H1 (cell line): ENCODE measurements around the gene LYSMD3. TPM values are rescaled to one million over a fixed set of nuclear protein-coding genes. Genes with fewer than 3 reads are reported as not detected.

Experiments
- BACH1 ChIP-seq: IDR thresholded peaks from 2 replicates; pipeline ENCODE4 v1.6.1; 2012; ENCODE audit warnings: low read length, improper control_type of control experiment
- EP300 ChIP-seq, 2 experiments: IDR thresholded peaks; 1 replicate in 1 of 2; 2 replicates in 1 of 2; pipeline ENCODE4 v1.6.1; 2011 to 2012; ENCODE audit warnings: low read depth in 2 of 2, low read length in 2 of 2, mild to moderate bottlenecking in 2 of 2, borderline replicate concordance in 1 of 2, inconsistent platforms in 1 of 2, moderate library complexity in 1 of 2
- JUND ChIP-seq: IDR thresholded peaks from 2 replicates; pipeline ENCODE4 v1.6.1; 2011; ENCODE audit warnings: mild to moderate bottlenecking, improper control_type of control experiment, low read length
- KDM1A ChIP-seq: fragments of 200-600, 300-600 bp; sonication (generic); IDR thresholded peaks from 2 replicates; pipeline ENCODE4 v1.7.1; 2016; ENCODE audit warnings: mild to moderate bottlenecking, low read length, borderline replicate concordance
- MAFK ChIP-seq: IDR thresholded peaks from 2 replicates; pipeline ENCODE4 v1.6.1; 2012; ENCODE audit warnings: low read depth, mild to moderate bottlenecking, improper control_type of control experiment, low read length
- RAD21 ChIP-seq, 2 experiments: IDR thresholded peaks in 1 of 2; conservative IDR thresholded peaks in 1 of 2; 2 replicates each; pipeline ENCODE4 v1.6.1; 2011; ENCODE audit warnings: low read depth in 2 of 2, low read length in 2 of 2, improper control_type of control experiment in 1 of 2, inconsistent platforms in 1 of 2, mild to moderate bottlenecking in 1 of 2, moderate library complexity in 1 of 2
- RXRA ChIP-seq: IDR thresholded peaks from 2 replicates; pipeline ENCODE4 v1.6.1; 2011; ENCODE audit warnings: low read depth, mild to moderate bottlenecking, low read length, moderate library complexity; ENCODE audit not compliant: insufficient read depth
- SP2 ChIP-seq: IDR thresholded peaks from 2 replicates; pipeline ENCODE4 v1.6.1; 2012; ENCODE audit warnings: mild to moderate bottlenecking, low read length, inconsistent platforms
- YY1 ChIP-seq: IDR thresholded peaks from 2 replicates; pipeline ENCODE4 v1.6.1; 2011; ENCODE audit warnings: low read depth, mild to moderate bottlenecking, low read length
- polyA plus RNA-seq, 7 experiments: library from polyadenylated mRNA; depleted of rRNA in 3 of 7; stranded (reverse) in 5 of 7; unstranded in 2 of 7; fragments of >200 nt in 5 of 7; fragments of 200-250 nt in 2 of 7; gene quantifications; 1 replicate in 5 of 7; 2 replicates in 1 of 7; 4 replicates in 1 of 7; pipeline versions ENCODE4 v1.2.1 to v1.2.3, GENCODE V29; 2011 to 2013; ENCODE audit warnings: missing spikeins in 2 of 7, mixed read lengths in 2 of 7
- total RNA-seq: library from RNA; stranded (reverse); fragmentation: NEBNext Ultra II Directional; extraction: Animal tissue kit (Norgen Biotek cat#: 25700); gene quantifications from 2 replicates; pipeline ENCODE4 v1.2.1, GENCODE V29; 2021
- TF ChIP-seq, protein P1 (sequence below): fragments of 300-600 bp; sonication (generic); IDR thresholded peaks from 2 replicates; pipeline ENCODE4 v1.7.1; 2012; ENCODE audit warnings: low read length, moderate library complexity, mild to moderate bottlenecking, inconsistent platforms; ENCODE audit not compliant: insufficient replicate concordance

LYSMD3 gene
- total and polyA plus RNA-seq, 2 of the 8 experiments (the other 6 are each of a cell fraction or from before 2014, with no cell fraction given), result 3.7 to 14.9 TPM

DNA sequence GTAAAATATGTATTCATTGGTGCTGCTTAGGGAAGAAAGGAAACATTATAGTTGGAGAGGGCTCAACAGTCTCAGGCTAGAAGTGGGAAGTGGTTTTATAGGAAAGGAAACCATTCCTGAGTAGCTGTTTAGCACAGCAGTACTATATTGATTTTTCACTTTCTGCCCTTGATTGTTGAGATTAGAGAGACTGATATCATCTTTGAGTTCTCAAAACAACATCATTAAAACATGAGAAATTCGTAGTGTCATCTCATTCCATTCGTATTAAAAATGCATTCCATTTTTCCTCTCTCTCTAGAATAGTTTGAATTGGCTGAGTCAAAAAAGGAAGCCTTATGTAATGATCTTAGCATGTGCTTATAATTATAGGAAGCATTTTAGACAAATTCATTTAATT, 40.6 kb downstream of the LYSMD3 start (continued):
- TF ChIP-seq, protein P1, sequence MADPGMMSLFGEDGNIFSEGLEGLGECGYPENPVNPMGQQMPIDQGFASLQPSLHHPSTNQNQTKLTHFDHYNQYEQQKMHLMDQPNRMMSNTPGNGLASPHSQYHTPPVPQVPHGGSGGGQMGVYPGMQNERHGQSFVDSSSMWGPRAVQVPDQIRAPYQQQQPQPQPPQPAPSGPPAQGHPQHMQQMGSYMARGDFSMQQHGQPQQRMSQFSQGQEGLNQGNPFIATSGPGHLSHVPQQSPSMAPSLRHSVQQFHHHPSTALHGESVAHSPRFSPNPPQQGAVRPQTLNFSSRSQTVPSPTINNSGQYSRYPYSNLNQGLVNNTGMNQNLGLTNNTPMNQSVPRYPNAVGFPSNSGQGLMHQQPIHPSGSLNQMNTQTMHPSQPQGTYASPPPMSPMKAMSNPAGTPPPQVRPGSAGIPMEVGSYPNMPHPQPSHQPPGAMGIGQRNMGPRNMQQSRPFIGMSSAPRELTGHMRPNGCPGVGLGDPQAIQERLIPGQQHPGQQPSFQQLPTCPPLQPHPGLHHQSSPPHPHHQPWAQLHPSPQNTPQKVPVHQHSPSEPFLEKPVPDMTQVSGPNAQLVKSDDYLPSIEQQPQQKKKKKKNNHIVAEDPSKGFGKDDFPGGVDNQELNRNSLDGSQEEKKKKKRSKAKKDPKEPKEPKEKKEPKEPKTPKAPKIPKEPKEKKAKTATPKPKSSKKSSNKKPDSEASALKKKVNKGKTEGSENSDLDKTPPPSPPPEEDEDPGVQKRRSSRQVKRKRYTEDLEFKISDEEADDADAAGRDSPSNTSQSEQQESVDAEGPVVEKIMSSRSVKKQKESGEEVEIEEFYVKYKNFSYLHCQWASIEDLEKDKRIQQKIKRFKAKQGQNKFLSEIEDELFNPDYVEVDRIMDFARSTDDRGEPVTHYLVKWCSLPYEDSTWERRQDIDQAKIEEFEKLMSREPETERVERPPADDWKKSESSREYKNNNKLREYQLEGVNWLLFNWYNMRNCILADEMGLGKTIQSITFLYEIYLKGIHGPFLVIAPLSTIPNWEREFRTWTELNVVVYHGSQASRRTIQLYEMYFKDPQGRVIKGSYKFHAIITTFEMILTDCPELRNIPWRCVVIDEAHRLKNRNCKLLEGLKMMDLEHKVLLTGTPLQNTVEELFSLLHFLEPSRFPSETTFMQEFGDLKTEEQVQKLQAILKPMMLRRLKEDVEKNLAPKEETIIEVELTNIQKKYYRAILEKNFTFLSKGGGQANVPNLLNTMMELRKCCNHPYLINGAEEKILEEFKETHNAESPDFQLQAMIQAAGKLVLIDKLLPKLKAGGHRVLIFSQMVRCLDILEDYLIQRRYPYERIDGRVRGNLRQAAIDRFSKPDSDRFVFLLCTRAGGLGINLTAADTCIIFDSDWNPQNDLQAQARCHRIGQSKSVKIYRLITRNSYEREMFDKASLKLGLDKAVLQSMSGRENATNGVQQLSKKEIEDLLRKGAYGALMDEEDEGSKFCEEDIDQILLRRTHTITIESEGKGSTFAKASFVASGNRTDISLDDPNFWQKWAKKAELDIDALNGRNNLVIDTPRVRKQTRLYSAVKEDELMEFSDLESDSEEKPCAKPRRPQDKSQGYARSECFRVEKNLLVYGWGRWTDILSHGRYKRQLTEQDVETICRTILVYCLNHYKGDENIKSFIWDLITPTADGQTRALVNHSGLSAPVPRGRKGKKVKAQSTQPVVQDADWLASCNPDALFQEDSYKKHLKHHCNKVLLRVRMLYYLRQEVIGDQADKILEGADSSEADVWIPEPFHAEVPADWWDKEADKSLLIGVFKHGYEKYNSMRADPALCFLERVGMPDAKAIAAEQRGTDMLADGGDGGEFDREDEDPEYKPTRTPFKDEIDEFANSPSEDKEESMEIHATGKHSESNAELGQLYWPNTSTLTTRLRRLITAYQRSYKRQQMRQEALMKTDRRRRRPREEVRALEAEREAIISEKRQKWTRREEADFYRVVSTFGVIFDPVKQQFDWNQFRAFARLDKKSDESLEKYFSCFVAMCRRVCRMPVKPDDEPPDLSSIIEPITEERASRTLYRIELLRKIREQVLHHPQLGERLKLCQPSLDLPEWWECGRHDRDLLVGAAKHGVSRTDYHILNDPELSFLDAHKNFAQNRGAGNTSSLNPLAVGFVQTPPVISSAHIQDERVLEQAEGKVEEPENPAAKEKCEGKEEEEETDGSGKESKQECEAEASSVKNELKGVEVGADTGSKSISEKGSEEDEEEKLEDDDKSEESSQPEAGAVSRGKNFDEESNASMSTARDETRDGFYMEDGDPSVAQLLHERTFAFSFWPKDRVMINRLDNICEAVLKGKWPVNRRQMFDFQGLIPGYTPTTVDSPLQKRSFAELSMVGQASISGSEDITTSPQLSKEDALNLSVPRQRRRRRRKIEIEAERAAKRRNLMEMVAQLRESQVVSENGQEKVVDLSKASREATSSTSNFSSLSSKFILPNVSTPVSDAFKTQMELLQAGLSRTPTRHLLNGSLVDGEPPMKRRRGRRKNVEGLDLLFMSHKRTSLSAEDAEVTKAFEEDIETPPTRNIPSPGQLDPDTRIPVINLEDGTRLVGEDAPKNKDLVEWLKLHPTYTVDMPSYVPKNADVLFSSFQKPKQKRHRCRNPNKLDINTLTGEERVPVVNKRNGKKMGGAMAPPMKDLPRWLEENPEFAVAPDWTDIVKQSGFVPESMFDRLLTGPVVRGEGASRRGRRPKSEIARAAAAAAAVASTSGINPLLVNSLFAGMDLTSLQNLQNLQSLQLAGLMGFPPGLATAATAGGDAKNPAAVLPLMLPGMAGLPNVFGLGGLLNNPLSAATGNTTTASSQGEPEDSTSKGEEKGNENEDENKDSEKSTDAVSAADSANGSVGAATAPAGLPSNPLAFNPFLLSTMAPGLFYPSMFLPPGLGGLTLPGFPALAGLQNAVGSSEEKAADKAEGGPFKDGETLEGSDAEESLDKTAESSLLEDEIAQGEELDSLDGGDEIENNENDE, result no peak
- no peak for TF ChIP-seq SP2
- no peak for TF ChIP-seq RAD21 (IDR thresholded peaks at IDR 0.05 in 1 of 2, conservative IDR thresholded peaks at IDR 0.05 in 1 of 2; ENCODE audit: low read depth in 2 of 2, low read length in 2 of 2)
- no peak for TF ChIP-seq BACH1
- no peak for TF ChIP-seq KDM1A
- no peak for TF ChIP-seq JUND
- no peak for TF ChIP-seq EP300 (IDR thresholded peaks at IDR 0.05; ENCODE audit: borderline replicate concordance in 1 of 2, low read depth in 2 of 2, low read length in 2 of 2)
- TF ChIP-seq RXRA, result no peak
- no peak for TF ChIP-seq MAFK
- no peak for TF ChIP-seq YY1
